H9 (cell line): Measurements from ENCODE around the gene FEN1. TPM values are rescaled to one million over a fixed set of nuclear protein-coding genes. Genes with fewer than 3 reads are reported as not detected.

Source experiments
- DNase-seq: peaks from one replicate; pipeline ENCODE4 v3.0.0-alpha.2; 2017
- H2AFZ ChIP-seq: one replicate; pipeline ENCODE4 v1.6.1; 2013; ENCODE audit warnings: mild to moderate bottlenecking, low read length, control low read depth, moderate library complexity
- H2AK5ac ChIP-seq: 2 replicates; pipeline ENCODE4 v1.6.1; 2013; ENCODE audit warnings: low read length, control low read depth, mixed read lengths; ENCODE audit not compliant: insufficient read length
- H2BK120ac ChIP-seq: one replicate; pipeline ENCODE4 v1.6.1; 2013; ENCODE audit warnings: low read depth, mild to moderate bottlenecking, low read length, control low read depth, inconsistent platforms; ENCODE audit not compliant: poor library complexity, severe bottlenecking
- H2BK12ac ChIP-seq: 2 replicates; pipeline ENCODE4 v1.6.1; 2013; ENCODE audit warnings: low read length, control low read depth, mixed read lengths, low read depth; ENCODE audit not compliant: insufficient read length
- H2BK15ac ChIP-seq: 2 replicates; pipeline ENCODE4 v1.6.1; 2013; ENCODE audit warnings: low read depth, low read length, control low read depth
- H2BK20ac ChIP-seq: one replicate; pipeline ENCODE4 v1.6.1; 2013; ENCODE audit warnings: low read depth, mild to moderate bottlenecking, low read length, control low read depth, inconsistent platforms; ENCODE audit not compliant: poor library complexity, severe bottlenecking
- H2BK5ac ChIP-seq: 2 replicates; pipeline ENCODE4 v1.6.1; 2013; ENCODE audit warnings: low read length, control low read depth, mixed read lengths; ENCODE audit not compliant: insufficient read length
- H3K14ac ChIP-seq: 2 replicates; pipeline ENCODE4 v1.6.1; 2013; ENCODE audit warnings: low read length, control low read depth; ENCODE audit not compliant: insufficient read depth
- H3K18ac ChIP-seq: 2 replicates; pipeline ENCODE4 v1.6.1; 2013; ENCODE audit warnings: low read depth, mild to moderate bottlenecking, mixed read lengths, low read length, control low read depth; ENCODE audit not compliant: insufficient read length
- H3K23ac ChIP-seq: 2 replicates; pipeline ENCODE4 v1.6.1; 2013; ENCODE audit warnings: low read length, control low read depth, mixed read lengths, low read depth; ENCODE audit not compliant: insufficient read length
- H3K23me2 ChIP-seq: 2 replicates; pipeline ENCODE4 v1.6.1; 2013; ENCODE audit warnings: low read depth, mild to moderate bottlenecking, mixed read lengths, low read length, control low read depth; ENCODE audit not compliant: insufficient read length, poor library complexity, severe bottlenecking
- H3K27ac ChIP-seq: 2 replicates; pipeline ENCODE4 v1.5.1; 2013; ENCODE audit warnings: low read length, control low read depth, mixed read lengths, low read depth; ENCODE audit not compliant: insufficient read length
- H3K27me3 ChIP-seq: 2 replicates; pipeline ENCODE4 v1.6.1; 2013; ENCODE audit warnings: low read length, control low read depth, inconsistent platforms; ENCODE audit not compliant: insufficient read depth
- H3K4ac ChIP-seq: 2 replicates; pipeline ENCODE4 v1.6.1; 2013; ENCODE audit warnings: low read depth, mild to moderate bottlenecking, control low read depth, inconsistent platforms, low read length, moderate library complexity
- H3K4me1 ChIP-seq: 2 replicates; pipeline ENCODE4 v1.6.1; 2013; ENCODE audit warnings: low read length, control low read depth, inconsistent platforms; ENCODE audit not compliant: insufficient read depth
- H3K4me2 ChIP-seq: 2 replicates; pipeline ENCODE4 v1.6.1; 2013; ENCODE audit warnings: low read length, control low read depth, mixed read lengths; ENCODE audit not compliant: insufficient read length, insufficient read depth
- H3K56ac ChIP-seq: 2 replicates; pipeline ENCODE4 v1.6.1; 2013; ENCODE audit warnings: low read depth, mild to moderate bottlenecking, mixed read lengths, low read length, control low read depth; ENCODE audit not compliant: insufficient read length
- H3K79me1 ChIP-seq: 2 replicates; pipeline ENCODE4 v1.6.1; 2013; ENCODE audit warnings: low read depth, mild to moderate bottlenecking, moderate library complexity, low read length, control low read depth, inconsistent platforms; ENCODE audit not compliant: insufficient read depth, poor library complexity, severe bottlenecking
- H3K79me2 ChIP-seq: 2 replicates; pipeline ENCODE4 v1.6.1; 2013; ENCODE audit warnings: low read length, control low read depth, inconsistent platforms; ENCODE audit not compliant: insufficient read depth
- H3K9ac ChIP-seq: 2 replicates; pipeline ENCODE4 v1.6.1; 2013; ENCODE audit warnings: low read length, control low read depth, mixed read lengths; ENCODE audit not compliant: insufficient read length; ENCODE audit errors: extremely low read depth
- H3K9me3 ChIP-seq: one replicate; pipeline ENCODE4 v1.6.1; 2013; ENCODE audit warnings: low read depth, low read length, inconsistent platforms; ENCODE audit not compliant: control insufficient read depth
- H3T11ph ChIP-seq: one replicate; pipeline ENCODE4 v1.6.1; 2013; ENCODE audit warnings: mild to moderate bottlenecking, low read length, control low read depth, inconsistent platforms
- H4K20me1 ChIP-seq: one replicate; pipeline ENCODE4 v1.6.1; 2013; ENCODE audit not compliant: control insufficient read depth, insufficient read length, insufficient read depth
- H4K5ac ChIP-seq: 2 replicates; pipeline ENCODE4 v1.6.1; 2013; ENCODE audit warnings: low read depth, mild to moderate bottlenecking, mixed read lengths, low read length, control low read depth; ENCODE audit not compliant: insufficient read length
- H4K8ac ChIP-seq: replicated peaks from 2 replicates; pipeline ENCODE4 v1.6.1; 2013; ENCODE audit warnings: low read length, control low read depth, mixed read lengths, low read depth; ENCODE audit not compliant: insufficient read length
- H4K91ac ChIP-seq: 2 replicates; pipeline ENCODE4 v1.6.1; 2013; ENCODE audit warnings: low read depth, mild to moderate bottlenecking, moderate library complexity, mixed read lengths, low read length, control low read depth; ENCODE audit not compliant: insufficient read length
- H3K27ac Mint-ChIP-seq, 3 experiments: 2 replicates in 2 of 3; 3 replicates in 1 of 3; pipeline ENCODE4 v1.8.0; 2020 to 2021; ENCODE audit warnings: mixed read lengths in 3 of 3, mild to moderate bottlenecking in 1 of 3, moderate library complexity in 1 of 3
- H3K27me3 Mint-ChIP-seq: 2 replicates; pipeline ENCODE4 v1.8.0; 2021; ENCODE audit warnings: low read depth, mild to moderate bottlenecking, moderate library complexity, mixed read lengths
- H3K36me3 Mint-ChIP-seq, 3 experiments: 2 replicates in 2 of 3; 3 replicates in 1 of 3; pipeline ENCODE4 v1.8.0; 2020 to 2021; ENCODE audit warnings: low read depth in 3 of 3, mixed read lengths in 3 of 3; ENCODE audit not compliant: insufficient read depth in 1 of 3
- H3K4me1 Mint-ChIP-seq, 2 experiments: 2 replicates each; pipeline ENCODE4 v1.8.0; 2020; ENCODE audit warnings: mixed read lengths in 2 of 2
- H3K4me3 Mint-ChIP-seq, 2 experiments: 2 replicates in 1 of 2; 3 replicates in 1 of 2; pipeline ENCODE4 v1.8.0; 2020 to 2021; ENCODE audit warnings: mild to moderate bottlenecking in 2 of 2, mixed read lengths in 2 of 2, moderate library complexity in 1 of 2
- H3K9me3 Mint-ChIP-seq, 2 experiments: 2 replicates in 1 of 2; 3 replicates in 1 of 2; pipeline ENCODE4 v1.8.0; 2020; ENCODE audit warnings: mild to moderate bottlenecking in 2 of 2, mixed read lengths in 2 of 2, moderate library complexity in 1 of 2
- CTCF ChIP-seq: fragments of 200-600 bp; sonication (generic); conservative IDR thresholded peaks from 3 replicates; pipeline ENCODE4 v1.8.0; 2021; ENCODE audit warnings: antibody characterized with exemption, mild to moderate bottlenecking
- WGBS: extraction: QIAGEN DNeasy Blood & Tissue Kit; methylation state at CpG from one replicate; pipeline ENCODE4 v1.1.7; 2013; ENCODE audit warnings: missing lambda C conversion rate, low lambda C conversion rate, mixed read lengths; ENCODE audit not compliant: insufficient read length; ENCODE audit errors: extremely low coverage; 5-methylcytosine and 5-hydroxymethylcytosine counted together
- total RNA-seq: library from RNA; stranded (reverse); gene quantifications from 2 replicates; pipeline ENCODE4 v1.2.1, GENCODE V29; 2021

The FEN1 gene
- total RNA-seq, 1 experiment from 2014 or later, result 114 TPM

GRCh38 chr11:61761440-61762222 lies 31.1 kb upstream of the FEN1 start:
- no peak overlapping the region for H2BK20ac ChIP-seq

More at GRCh38 chr11:61761440-61762222, 31.1 kb upstream of the FEN1 start:
- Histone ChIP-seq H2AFZ (no peak overlapping the region), H3K4me1 (no peaks in the 10 kb centered on the region; the same call in 1 of the 2 replicates), H3T11ph (no peak overlapping the region), H4K20me1 (no peaks in the 10 kb centered on the region), H3K18ac (no peak overlapping the region), H2BK12ac (no peak overlapping the region), H3K79me2 (no peaks in the 10 kb centered on the region), H3K9me3 (no peaks in the 10 kb centered on the region), H3K4me2 (no peak overlapping the region), H2BK5ac (no peak overlapping the region), H3K79me1 (no peaks in the 10 kb centered on the region), H3K27me3 (no peaks in the 10 kb centered on the region), H3K27ac (no peak overlapping the region), H3K23me2 (no peaks in the 10 kb centered on the region), H3K9ac (no peak overlapping the region), H4K5ac (no peak overlapping the region), H2BK15ac (no peak overlapping the region), H4K8ac (no peak overlapping the region), H3K23ac (no peak overlapping the region), H3K4ac (no peak overlapping the region), H4K91ac (no peak overlapping the region), H2BK120ac (no peak overlapping the region), H2AK5ac (no peak overlapping the region), H3K56ac (no peak overlapping the region), H3K14ac (peak overlapping the region; percentile 17; the same call in 1 of the 2 replicates)
- peaks cover 36 to 54% of the 10 kb centered on the region in 2 experiments for H3K4me1 Mint-ChIP-seq
- no peak for TF ChIP-seq CTCF
- no peak overlapping the region for H3K4me3 Mint-ChIP-seq
- no peaks in the 10 kb centered on the region for H3K9me3 Mint-ChIP-seq
- peak overlapping the region in 2 of 3 experiments; percentile 19 to 60; a peak in 3 of 7 replicates for H3K27ac Mint-ChIP-seq
- H3K36me3 Mint-ChIP-seq, result no peaks in the 10 kb centered on the region
- H3K27me3 Mint-ChIP-seq, result no peaks in the 10 kb centered on the region
- WGBS, result no CpG with 5 or more reads among the region's 11 CpGs
- no peak for DNase-seq
